GM18499 (cell line): ENCODE measurements around the gene CTBP2.

Experiments used
- ATAC-seq: cut with Tn5 transposase; IDR thresholded peaks from one replicate; pipeline ENCODE4 v1.9.1; 2021; ENCODE audit warnings: moderate number of reproducible peaks; ENCODE audit not compliant: insufficient read depth, unreplicated experiment

Gene CTBP2

GRCh38 chr10:125032474-125033020, 127.8 kb downstream of the CTBP2 start:
- no peak for ATAC-seq

GRCh38 chr10:125030567-125031197, 129.7 kb downstream of the CTBP2 start:
- ATAC-seq, result no peak

- ATAC-seq, result no peak
Observed at GRCh38 chr10:125029584-125030242, 130.7 kb downstream of the CTBP2 start.

GRCh38 chr10:125027871-125028869, 132.2 kb downstream of the CTBP2 start:
- no peak for ATAC-seq

GRCh38 chr10:125026974-125027735, 133.2 kb downstream of the CTBP2 start:
- no peak for ATAC-seq

- ATAC-seq, result no peak
Observed at GRCh38 chr10:125026036-125026931, 134.1 kb downstream of the CTBP2 start.

- no peak for ATAC-seq
Observed at GRCh38 chr10:125025341-125025740, 135.0 kb downstream of the CTBP2 start.

- ATAC-seq, result no peak
Observed at GRCh38 chr10:125024497-125025234, 135.7 kb downstream of the CTBP2 start.

- no peak for ATAC-seq
Observed at GRCh38 chr10:125023862-125024496, 136.4 kb downstream of the CTBP2 start.

- no peak for ATAC-seq
Observed at GRCh38 chr10:125023255-125023654, 137.1 kb downstream of the CTBP2 start.

GRCh38 chr10:125022671-125023070, 137.7 kb downstream of the CTBP2 start:
- ATAC-seq, result no peak

GRCh38 chr10:125021686-125022344, 138.5 kb downstream of the CTBP2 start:
- ATAC-seq, result no peak

- no peak for ATAC-seq
Observed at GRCh38 chr10:125020871-125021270, 139.5 kb downstream of the CTBP2 start.

- no peak for ATAC-seq
Observed at GRCh38 chr10:125020386-125020785, 140.0 kb downstream of the CTBP2 start.

- no peak for ATAC-seq
Observed at GRCh38 chr10:125018576-125019143, 141.7 kb downstream of the CTBP2 start.

GRCh38 chr10:125017547-125018298, 142.6 kb downstream of the CTBP2 start:
- no peak for ATAC-seq
